ENCODE results near the gene SVOP. TPM values are rescaled to one million over a fixed set of nuclear protein-coding genes. Genes with fewer than 3 reads are reported as not detected.

SVOP gene, protein sequence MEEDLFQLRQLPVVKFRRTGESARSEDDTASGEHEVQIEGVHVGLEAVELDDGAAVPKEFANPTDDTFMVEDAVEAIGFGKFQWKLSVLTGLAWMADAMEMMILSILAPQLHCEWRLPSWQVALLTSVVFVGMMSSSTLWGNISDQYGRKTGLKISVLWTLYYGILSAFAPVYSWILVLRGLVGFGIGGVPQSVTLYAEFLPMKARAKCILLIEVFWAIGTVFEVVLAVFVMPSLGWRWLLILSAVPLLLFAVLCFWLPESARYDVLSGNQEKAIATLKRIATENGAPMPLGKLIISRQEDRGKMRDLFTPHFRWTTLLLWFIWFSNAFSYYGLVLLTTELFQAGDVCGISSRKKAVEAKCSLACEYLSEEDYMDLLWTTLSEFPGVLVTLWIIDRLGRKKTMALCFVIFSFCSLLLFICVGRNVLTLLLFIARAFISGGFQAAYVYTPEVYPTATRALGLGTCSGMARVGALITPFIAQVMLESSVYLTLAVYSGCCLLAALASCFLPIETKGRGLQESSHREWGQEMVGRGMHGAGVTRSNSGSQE
- 2.7 and 6.5 TPM in 2 replicates for polyA plus RNA-seq

DNA sequence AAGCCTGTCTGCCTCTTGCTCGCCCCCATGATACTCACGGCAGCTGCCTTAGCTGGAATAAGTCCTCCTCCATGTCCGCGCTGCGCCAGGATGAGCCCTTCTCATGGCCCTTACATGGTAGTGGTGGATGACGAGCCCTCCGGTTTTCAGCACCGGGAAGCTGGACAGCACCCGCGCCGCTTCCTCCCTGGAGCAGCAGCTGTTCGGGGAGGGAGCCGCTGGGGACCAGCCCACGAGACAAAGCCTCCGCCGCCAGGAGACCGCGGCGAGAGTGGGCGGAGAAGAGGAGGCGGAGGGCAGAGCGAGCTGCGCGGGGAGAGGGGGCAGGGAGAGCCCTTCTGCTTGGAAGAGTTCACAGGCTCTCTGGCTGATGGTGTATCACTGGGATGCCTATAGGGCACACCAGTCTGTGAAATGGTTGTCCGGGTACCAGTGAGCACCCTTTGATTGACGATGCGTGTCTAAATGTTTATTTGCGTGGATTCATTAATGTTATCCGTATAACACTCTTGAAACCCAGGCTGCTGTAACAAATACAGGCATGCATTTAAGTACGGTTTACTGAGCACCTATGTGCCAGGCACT is at the start of gene SVOP:
Gene SVOP (minus strand): TSS at position 273 of the 585 bp plus-strand sequence. CDS start 200 bp downstream, at position 73.

GRCh38 chr12:109052414-109053323 is 31.8 kb upstream of the SVOP start, which contains the start of gene USP30:
USP30 (plus strand) TSS chr12:109052576; CDS start chr12:109052679, 103 bp downstream.

DNA sequence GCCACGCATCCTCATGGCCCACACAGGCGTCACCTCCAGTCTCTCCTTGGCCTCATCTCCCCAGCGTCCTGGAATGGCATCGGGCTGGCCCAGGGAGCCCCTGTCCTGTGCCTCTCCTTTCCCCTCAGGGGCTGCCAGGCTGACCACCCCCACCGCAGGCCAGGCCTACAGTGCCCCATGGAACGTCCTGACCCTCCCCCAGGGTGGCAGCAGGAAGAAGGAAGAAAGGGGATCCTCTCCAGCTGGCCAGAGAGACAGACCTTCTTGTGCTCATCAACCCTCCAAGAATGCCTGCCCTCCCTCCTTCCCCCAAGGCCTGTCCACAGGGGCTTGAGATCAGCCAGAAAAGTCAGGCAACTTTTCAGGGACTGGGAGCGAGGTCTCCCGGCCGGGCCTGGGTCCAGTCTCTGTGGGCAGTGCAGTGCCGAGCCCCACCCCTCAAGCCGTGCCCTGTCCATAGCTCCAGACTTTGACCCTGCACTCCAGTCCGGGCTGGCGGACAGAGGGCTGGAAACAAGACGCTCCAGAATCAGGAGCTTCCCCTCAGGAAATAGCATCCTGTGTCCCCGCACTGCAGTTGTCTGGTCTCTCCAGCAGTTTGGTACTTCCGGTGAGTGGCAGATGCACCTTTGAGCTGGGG is 141.1 kb downstream of the SVOP start, which contains the start of gene DAO:
Gene DAO (plus strand): TSS at position 478 of the 640 bp plus-strand sequence. CDS start 4,915 bp downstream, outside the sequence.

Other genes starting within 250 kb of the SVOP start
- 0.14 and 2.8 TPM in 2 replicates for gene SSH1, start 163.5 kb downstream of the SVOP start, polyA plus RNA-seq
- 35.0 and 35.5 TPM in 2 replicates for gene DAO, start 141.0 kb downstream of the SVOP start, polyA plus RNA-seq
- gene USP30, start 31.5 kb upstream of the SVOP start, polyA plus RNA-seq: 14.0 and 14.3 TPM in 2 replicates
- gene ALKBH2, start 72.4 kb upstream of the SVOP start, polyA plus RNA-seq: 4.3 and 5.4 TPM in 2 replicates
- gene UNG, start 76.5 kb upstream of the SVOP start, polyA plus RNA-seq: 4.8 and 5.2 TPM in 2 replicates
- 0.40 and 2.9 TPM in 2 replicates for gene ACACB, start 95.5 kb upstream of the SVOP start, polyA plus RNA-seq

Data from Purkinje cell (primary cell).